A204.1 (cell line): ENCODE data around the gene TENT4B.
"Not testable (repeated sequence)": the region's sequence is repeated elsewhere in the genome, so short reads cannot be mapped to it uniquely, and the experiment has no call there.

Experiments
- FAIRE-seq: peaks from 2 replicates; lab custom pipeline; 2012; peaks lifted over from hg19 to GRCh38; lab: Jason Lieb, UNC

Gene TENT4B

DNA sequence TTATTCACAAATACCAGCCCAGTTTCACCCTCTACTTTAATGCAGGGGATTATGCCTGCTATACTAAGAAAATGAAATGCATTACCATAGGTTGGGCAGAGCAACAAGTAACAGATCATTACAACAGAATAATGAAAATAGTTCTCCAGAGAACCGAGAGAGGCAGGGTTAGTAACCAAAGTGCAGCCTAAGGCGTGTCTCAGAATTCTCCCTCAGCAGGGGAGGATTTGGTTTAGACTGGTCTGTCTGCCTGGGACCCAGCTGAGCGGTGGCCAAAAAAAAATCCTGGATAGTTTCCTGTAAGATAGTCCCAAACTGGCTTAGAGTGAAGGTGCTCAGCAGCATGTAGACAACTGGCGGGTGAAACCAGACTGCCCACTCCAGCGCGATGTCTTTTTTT is 82.5 kb downstream of the TENT4B start:
- no peak for FAIRE-seq

DNA sequence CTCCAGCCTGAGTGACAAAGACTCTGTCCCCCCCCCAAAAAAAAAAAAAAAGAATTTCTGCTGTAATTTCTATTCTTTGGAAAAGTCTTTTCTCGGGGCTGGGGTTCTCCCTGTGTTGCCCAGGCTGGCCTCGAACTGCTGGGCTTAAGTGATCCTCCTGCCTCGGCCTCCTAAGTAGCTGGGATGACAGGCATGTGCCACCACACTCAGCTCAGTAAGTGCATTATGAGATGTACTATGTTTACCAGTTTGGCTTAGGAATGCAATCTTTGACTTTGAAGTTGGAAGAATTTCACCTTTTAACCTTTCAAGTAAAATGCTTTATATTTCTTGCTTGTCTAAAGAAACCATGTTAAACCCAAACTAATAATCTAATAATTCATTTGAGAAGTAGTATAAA is 85.2 kb downstream of the TENT4B start:
- FAIRE-seq, result no peak

DNA sequence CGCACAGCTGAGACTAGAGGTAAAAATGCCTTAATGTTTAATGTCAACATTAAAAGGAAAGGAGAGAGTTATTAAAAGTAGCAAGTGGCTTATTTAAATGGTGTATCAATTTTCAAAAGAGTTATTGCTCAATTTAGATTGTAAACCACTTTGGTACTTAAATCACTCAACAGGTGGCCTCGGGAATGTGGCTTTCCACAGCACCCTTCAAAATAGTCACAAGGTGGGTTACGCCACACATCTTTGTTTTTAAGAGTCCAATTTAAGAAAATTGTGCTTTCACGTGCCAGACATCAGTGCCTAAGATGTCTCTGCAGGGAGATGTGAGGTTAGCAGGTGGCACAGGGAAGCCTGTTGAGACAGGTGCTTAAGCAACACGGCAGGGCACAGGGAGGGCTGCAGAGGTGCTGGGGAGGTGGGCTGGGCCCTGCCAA is 85.8 kb downstream of the TENT4B start:
- FAIRE-seq, result no peak

DNA sequence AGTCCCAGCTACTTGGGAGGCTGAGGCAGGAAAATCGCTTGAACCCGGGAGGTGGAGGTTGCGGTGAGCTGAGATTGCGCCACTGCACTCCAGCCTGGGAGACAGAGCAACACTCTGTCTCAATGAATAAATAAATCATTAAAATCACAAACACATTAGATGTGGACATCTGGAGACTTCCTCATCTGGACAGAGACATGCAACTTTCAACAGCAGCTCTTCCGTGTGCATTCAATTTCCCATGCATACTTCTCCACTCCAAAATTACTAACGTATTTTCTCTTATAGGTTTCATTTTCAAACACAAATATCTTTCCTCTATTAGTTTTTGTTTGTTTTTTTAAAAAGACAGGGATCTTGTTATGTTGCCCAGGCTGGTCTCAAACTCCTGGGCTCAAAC is 89.9 kb downstream of the TENT4B start:
- FAIRE-seq, result not testable (repeated sequence)

DNA sequence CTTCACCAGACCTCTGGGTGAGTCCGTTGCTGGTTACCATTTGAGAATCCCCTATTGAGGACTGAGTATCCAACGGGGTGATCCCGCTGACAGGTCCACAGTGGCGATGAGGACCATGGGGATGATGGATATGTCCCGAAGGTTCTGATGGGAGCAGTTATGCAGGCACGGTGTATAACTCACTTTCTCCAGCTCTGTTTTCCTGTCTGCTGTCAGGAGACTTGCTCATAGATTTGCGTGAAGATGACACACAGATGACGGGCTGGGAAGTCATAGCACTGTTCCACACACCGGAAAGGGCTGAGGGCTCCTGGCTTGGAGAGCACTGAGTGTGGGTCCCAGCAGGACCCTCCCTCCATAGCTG is 91.0 kb downstream of the TENT4B start:
- no peak for FAIRE-seq

DNA sequence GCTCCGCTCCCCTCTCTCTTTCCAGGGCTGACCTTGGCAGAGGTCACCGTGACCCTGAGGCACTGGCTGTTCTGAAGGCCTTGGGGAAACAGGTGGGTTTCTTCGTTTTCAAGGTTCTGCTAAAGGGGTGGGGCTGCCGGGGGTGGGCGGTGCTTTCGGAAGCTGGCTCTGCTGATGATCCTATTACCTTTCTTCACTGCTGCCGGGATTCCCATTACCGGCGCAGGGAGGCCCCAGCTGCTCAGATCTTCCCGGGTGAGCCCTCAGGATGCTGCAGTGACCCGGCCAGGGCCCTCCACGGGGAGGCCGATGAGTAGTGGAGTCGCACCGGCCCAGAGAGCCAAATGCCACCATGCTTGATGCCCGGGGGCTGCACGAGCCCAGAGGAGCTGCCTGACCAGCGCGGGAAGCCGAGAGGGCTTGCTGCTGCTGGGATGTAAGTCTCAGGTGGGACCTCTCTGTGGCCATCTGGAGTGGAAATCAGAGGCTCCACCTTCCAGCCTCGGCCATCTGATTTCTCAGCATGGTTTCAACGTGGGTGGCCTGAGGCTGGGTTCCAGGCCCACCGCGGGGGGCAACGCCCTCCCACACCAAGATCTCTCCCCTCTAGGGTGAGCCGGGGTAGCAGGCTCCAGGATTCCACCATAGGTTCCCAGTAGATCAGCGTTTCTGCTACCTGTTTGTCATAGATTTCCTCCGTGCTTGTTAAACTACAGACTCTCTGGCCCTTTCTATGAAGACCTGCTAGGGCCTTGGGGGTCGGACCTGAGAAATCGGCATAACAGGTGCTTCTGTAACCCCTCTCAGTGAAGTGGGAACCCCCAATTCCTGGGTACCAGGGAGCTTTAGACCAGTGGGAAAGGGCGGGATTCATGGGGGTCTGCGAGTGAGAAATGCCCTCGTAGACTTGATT is 91.7 kb downstream of the TENT4B start:
- FAIRE-seq, result no peak

DNA sequence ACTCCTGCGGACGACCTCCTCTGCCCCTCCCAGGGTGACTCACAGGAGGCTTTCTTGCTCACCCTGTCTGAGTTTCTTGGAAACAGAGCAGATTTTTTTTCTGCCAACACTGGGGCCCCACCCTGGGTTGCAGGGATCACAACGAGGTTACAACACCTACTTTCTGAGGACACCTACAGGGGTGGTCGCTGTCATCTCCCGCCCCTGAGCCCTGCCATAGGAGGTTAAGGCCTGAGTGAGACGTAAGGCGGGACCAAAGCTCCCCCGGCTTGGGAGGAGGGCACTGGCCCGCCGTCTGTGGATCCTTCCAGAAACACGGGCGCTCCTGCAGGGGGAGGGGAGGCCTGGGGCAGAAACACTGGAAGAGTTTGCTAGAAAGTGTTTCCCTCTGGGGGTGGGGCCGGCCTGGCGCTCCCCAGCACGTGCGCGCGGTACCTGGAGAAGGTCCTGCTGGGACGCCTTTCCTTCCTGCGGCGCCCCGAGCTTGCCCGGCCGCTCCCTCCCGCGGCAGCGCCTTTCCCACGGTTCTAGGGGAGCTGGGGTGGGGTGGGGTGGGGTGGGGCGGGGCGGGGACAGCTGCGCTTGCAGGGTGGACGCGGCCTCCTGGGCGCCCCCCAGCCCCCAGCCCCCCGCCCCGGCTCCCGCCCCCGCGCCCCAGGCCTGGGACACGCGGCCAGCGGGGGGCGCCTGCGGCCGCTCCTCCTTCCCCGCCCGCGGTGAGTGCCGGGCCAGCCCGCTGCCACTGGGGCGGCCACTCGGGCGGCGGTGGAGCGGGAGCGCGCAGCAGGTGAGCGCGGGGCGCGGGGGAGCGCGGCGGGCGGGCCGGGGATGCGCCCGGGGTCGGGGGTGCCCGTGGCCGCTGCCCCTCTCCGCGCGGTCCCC is 92.6 kb downstream of the TENT4B start:
- no peak for FAIRE-seq

DNA sequence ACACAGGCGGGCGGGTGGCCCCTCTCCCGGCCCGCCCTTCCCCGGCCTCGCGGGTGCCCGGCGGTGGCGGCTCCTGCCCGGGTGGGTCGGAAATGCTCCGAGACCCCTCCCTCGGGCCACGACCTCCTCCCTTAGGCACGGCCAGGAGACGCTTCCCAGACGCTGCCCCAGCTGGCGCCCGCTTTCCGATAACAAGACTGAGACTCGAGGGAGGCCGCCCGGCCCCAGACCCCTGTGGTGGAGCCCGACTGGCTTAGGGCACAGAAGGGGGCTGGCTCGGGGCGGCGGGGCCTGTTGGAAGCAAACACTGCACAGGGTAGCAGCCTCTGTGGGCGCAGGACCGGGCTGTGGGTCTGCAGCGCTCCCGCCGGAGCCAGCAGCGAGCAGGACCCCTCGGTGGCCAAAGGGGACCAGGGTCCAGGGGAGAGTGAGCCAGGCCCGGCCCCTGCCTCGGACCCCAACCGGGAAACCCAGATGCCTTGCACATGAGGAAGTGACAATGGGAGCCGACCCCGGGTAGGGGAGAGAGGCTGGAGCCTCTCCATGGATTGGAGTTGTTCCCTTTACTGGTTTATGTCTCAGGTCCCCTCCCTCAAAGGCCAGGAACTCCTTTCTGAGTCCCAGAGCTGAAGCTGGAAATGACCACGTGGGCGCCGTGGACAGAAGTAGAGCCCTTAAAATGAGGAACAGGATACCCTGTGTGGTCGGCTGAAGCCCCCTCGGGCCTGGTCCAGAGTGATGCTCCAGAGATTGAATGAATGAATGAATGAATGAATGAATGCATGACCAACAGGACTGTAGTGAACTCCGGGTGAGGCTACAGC is 93.4 kb downstream of the TENT4B start:
- no peak for FAIRE-seq

DNA sequence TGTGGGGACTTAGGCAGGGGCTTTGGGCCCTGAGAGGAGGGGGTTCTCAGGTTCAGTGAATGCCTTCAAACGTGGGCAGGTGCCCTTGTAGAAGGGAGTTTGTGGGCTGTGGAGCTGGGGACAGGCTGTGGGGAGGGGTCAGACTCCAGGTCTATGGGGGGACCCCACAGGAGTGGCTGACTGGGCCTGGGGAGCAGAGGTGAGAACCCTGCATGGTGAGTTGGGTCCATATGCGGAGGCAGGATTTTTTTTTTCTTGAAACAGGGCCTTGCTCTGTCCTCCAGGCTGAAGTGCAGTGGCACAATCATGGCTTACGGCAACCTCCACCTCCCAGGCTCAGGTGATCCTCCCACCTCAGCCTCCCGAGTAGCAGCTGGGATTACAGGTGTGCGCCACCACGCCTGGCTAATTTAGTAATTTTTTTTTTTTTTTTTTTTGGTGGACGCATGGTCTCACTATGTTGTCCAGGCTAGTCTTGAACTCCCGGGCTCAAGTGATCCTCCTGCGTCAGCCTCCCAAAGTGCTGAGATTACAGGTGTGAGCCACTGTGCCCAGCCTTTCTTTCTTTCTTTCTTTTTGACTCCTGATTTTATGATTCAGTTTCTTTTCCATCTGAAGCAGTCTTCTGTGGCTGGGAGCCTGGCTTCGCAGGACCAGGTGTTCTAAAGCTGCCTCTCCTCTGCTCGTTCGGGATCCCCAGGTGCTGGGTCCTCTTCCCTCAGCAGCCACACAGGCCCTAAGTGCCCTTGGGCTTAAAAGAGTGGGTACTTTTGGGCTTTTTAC is 94.2 kb downstream of the TENT4B start:
- FAIRE-seq, result no peak

DNA sequence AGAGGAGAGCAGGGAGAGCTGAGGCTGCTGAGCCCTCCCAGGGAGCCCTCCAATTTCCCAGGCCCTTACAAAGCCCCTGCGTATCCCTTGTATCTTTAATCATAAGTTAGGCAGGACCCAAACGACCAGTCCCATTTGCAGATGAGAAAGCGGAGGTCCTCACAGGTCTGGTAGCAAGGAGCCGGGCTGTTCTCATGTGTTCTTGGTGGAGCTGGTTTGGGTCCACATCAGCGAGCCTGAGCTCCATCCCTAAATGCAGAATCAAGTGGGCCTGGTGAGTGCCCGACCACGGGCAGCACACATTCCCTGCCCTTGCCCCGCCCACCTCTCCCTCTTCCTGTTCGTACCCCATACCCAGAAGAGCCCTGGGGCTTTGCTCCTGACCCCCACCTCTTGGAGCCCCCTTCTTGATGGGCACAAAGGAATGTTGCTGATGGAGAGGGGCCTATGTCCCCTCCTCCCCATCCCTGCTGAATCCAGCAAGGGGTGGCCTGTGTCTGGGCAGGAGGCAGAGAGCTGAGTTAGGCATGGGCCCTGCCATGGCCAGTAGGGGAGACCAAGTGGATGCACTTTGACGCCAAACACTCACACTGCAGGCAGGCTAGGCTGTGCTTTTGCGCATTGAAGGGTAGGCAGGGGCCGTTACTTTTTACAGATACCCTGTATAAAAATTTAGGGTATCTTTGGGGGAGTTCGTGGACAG is 95.0 kb downstream of the TENT4B start:
- FAIRE-seq, result no peak

DNA sequence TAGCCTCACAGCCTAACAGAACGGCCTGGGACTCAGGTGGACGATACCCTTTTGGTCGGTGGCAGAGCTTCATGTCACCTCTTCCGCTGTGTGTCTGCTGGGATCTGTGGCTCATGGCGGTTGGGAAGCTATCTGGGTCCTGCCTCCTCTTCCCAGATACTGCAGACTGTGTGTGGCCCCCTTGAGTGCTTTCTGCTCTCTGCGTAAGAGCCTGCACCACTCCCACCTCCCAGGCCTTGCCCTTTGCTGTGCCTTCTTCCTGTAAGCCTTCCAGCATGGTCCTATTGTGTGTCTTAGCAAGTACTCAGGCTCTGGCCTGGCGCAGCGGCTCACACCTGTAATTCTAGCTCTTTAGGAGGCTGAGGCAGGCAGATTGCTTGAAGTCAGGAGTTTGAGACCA is 95.7 kb downstream of the TENT4B start:
- no peak for FAIRE-seq

DNA sequence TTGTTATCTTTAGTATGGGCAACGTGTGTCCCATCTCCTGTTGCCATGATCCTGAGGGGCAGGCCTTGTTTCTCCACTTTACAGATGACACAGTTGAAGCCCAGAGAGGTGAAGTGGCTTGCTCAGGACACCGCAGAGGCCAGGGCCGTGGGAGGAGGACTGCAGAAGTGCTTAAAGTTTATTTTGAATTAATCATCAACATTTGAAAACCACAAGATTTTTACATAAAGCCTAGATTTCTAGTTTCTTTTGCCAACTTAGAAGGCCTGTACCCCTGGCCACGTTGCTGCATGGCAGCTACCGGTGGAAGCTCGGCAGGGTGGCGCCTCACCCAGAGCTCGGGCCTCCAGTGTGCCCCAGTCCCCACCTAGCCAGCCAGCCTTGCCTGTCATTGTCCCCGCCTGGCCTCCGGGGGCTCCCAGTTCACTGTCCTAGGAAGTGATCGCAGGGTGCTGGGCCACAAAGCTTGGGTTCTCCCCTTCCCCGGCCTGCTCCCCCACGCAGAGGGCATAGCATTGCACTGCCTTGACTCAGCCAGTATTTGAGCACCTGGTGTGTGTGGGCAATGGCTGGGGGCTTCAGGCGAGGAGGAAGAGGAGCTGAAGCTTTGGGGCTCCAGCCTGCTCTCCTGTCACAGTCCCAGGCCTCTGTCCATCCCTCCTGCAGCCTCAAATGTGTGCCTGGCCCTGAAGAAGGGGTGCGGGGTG is 98.4 kb downstream of the TENT4B start:
- no peak for FAIRE-seq

DNA sequence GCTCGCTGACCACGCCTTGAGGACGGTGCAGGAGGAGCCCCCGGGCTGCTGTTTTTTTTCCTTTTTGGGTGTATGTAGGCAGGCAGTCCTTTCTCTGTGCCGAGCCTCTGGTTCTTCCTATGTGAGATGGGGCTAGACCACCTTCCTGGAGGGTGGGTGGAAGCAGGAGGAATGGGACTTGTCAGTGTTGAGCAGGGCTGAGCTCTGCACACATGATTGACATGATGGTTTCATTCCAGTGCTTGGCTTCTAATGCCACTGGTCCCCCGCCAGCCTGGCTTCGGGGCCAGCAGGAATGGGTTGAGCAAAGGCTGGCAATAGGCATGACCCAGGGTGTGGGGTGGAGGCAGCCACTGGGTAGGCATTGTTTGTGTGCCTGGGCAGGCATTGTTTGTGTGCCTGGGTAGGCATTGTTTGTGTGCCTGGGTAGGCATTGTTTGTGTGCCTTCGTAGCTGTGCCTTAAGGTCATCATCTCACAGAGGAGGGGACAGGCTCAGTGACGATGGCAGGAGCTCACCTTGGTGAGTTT is 99.0 kb downstream of the TENT4B start:
- FAIRE-seq, result no peak

DNA sequence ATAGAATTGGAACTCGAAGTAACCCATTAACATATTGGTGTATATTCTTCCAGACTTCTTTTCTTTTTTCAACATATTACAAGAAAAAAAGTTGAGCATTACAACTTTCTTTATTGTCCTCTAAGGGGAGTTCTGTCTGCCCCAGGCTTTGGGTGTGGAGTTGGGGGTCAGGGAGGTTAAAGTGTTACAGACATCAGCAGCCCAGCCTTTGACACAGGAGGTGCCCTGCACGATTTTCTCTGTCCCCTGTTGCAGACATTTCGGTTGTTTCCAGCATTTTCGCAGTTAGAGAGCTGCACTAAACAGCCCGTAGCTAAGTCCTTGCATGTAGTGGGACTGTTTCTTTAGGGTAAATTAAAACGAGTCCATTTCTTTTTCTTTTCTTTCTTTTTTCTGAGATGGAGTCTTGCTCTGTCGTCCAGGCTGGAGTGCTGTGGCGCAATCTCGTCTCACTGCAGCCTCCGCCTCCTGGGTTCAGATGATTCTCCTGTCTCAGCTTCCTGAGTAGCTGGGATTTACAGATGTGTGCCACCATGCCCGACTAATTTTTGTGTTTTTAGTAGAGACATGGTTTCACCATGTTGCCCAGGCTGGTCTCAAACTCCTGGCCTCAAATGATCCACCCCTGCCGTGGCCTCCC is 99.9 kb downstream of the TENT4B start:
- no peak for FAIRE-seq

DNA sequence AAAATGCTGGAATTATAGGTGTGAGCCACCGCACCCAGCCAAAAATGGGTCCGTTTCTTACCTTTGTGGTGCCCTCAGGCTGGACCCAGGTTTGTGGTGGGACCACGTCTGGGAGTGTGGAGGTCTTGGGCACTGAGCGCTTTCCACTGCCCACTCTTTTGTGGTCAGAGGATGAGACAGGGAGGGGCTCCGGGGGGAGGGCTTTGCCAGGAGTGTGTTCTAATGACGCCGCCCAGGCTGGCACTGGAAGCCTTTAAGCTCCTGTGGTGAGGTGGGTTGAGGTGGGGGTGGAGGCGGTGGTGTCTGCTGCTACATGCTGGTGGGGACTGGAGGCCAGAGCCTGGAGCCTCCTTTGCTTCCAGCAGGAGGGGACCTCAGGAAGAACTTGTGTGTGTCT is 100.4 kb downstream of the TENT4B start:
- FAIRE-seq, result no peak

DNA sequence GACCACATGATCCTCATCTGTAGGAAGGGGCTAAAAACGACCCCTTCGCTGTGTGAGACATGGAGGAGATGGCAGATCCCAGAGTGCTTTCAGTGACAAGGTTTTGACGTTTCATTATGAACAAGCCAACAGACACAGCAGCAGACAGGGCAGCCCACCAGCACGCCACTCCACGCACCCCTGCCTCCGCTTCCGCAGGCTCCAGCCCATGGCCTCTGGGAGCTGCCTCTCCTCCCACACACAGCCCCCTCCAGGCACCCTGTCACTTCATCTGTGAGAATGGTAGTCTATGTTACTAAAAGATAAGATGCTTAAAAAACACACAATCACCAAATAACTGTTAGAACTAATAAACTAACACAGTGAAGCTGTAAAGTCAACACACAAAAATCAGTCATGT is 101.0 kb downstream of the TENT4B start:
- FAIRE-seq, result no peak

DNA sequence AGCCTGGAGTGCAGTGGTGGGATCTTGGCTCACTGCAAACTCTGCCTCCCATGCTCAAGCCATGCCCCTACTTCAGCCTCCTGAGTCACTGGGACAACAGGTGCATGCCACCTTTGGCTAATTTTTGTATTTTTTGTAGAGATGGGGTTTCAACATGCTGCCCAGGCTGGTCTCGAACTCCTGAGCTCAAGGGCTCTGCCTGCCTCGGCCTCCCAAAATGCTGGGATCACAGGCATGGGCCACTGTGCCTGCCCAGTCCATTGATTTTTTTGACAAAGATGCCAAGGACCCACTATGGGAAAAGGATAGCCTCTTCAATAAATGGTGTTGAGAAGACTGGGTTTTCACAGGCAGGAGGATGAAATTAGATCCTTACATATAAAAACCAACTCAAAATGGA is 102.4 kb downstream of the TENT4B start:
- no peak for FAIRE-seq

DNA sequence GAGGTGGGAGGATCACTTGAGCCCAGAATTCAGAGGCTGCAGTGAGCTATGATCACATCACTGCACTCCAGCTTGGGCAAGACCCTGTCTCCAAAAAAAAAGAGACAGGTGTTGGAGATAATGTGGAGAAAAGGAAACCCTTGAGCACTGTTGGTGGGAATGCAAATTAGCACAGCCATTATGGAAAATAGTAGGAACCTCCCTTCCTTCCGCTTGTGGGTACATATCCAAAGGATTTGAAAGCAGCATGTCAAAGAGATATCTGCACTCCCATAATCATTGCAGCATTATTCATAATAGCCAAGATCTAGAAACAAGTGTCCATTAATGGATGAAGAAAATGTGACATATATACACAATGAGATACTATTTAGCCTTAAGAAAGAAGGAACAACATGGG is 103.5 kb downstream of the TENT4B start:
- FAIRE-seq, result no peak

DNA sequence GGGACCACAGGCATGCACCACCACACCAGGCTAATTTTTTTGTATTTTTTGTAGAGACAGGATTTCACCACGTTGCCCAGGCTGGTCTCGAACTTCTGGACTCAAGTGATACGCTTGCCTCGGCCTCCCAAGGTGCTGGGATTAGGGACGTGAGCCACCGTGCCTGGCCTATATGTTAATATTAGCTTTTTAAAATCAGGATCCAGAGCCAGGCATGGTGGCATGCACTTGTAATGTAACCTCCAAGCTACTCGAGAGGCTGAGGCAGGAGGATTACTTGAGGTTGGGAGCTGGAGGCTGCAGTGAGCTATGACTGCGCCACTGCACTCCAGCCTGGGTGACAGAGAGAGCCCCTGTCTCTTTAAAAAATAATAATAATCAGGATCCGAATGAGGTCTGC is 104.8 kb downstream of the TENT4B start:
- no peak for FAIRE-seq
